GM12872 (cell line): ENCODE data around the gene ALDOB.

ENCODE experiments used
- TF ChIP-seq, protein P1 (sequence below): IDR thresholded peaks from 3 replicates; pipeline ENCODE4 v1.5.1; 2011; ENCODE audit warnings: low read depth, mild to moderate bottlenecking, low read length, moderate library complexity; ENCODE audit not compliant: insufficient read depth

Gene ALDOB

DNA sequence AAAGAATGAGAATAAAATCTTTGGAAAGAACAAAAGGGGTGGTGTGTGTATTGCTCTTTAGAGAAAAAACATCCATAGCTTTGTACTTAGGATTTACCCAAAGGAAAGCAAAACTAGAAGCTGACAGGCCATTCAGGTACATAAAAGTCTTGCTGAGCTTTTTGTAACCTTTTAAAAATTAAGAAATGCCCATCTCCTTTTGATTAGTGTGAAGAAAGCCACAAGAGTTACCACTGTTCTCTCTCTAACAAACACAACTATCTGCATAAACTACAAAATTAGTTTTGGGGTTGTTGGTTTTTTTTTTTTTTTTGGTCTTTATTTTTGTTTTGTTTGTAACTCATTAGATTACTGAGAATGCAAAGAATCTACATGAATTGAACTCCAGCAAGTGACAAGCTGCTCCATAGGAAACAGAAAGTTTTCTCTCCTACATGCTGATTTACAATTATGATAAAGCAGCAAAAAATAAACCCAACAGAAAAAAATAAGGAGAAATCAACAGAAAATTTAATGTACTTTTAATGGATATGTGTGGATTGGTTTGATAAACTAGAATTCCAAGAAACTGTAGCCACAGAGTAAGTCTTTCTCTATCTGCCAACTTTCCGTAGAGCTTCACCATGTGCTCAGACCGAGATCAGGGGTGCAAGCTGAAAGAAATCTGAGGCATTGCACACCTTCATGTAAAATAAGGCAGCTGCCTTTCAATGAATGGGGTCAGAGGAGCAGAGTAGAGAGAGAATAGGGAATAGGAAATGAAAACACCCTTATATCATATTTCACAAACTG, 63.1 kb downstream of the ALDOB start:
- TF ChIP-seq, protein P1, sequence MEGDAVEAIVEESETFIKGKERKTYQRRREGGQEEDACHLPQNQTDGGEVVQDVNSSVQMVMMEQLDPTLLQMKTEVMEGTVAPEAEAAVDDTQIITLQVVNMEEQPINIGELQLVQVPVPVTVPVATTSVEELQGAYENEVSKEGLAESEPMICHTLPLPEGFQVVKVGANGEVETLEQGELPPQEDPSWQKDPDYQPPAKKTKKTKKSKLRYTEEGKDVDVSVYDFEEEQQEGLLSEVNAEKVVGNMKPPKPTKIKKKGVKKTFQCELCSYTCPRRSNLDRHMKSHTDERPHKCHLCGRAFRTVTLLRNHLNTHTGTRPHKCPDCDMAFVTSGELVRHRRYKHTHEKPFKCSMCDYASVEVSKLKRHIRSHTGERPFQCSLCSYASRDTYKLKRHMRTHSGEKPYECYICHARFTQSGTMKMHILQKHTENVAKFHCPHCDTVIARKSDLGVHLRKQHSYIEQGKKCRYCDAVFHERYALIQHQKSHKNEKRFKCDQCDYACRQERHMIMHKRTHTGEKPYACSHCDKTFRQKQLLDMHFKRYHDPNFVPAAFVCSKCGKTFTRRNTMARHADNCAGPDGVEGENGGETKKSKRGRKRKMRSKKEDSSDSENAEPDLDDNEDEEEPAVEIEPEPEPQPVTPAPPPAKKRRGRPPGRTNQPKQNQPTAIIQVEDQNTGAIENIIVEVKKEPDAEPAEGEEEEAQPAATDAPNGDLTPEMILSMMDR, result no peak

DNA sequence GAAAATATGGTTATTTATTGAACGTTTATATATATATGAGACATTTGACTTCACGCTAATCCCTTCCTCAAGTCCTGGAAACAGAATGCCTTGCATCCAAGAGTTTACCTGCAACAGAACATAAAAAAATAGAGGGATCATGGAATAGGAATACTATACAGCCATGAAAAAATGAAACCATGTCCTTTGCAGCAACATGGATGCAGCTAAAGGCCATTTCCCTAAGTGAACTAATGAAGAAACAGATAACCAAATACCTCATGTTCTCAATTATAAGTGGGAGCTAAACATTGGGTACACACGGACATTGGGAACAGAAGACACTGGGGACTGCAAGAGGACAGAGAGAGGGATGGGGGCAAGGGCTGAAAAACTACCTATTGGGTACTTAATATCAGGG, 63.8 kb downstream of the ALDOB start:
- TF ChIP-seq, protein P1, result no peak
